ENCODE measurements around the gene ZP2.
"Not testable (repeated sequence)": the region's sequence is repeated elsewhere in the genome, so short reads cannot be mapped to it uniquely, and the experiment has no call there.

The ZP2 gene

DNA sequence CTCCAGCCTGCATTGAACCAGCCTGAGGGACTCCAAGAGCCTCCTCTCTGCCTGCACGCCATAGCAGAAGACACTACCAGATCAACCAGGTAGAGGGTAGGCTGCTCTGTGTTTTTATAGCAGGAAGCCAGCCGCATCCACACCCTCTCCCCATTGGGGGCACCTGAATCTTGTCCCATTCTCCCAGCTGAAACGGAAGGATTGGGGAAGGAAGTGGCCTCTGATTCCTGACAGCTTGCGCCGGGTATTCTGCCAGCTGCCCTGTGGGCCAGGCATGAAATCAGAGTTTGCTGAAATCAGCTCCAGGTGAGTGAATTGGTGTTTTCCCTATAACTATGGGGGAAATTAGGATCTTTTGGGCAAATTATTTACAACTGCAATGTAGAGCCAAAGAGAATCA lies at the start of gene ZP2:
ZP2 (minus strand) TSS at position 89 of the 400 bp plus-strand sequence; CDS start at position 62, 27 bp downstream.
- no peak within 1 kb of the TSS for H3K27ac ChIP-seq
- TF ChIP-seq ZFX (IDR thresholded peaks at IDR 0.05; ENCODE audit: borderline replicate concordance), result no peak
- TF ChIP-seq, protein P1, sequence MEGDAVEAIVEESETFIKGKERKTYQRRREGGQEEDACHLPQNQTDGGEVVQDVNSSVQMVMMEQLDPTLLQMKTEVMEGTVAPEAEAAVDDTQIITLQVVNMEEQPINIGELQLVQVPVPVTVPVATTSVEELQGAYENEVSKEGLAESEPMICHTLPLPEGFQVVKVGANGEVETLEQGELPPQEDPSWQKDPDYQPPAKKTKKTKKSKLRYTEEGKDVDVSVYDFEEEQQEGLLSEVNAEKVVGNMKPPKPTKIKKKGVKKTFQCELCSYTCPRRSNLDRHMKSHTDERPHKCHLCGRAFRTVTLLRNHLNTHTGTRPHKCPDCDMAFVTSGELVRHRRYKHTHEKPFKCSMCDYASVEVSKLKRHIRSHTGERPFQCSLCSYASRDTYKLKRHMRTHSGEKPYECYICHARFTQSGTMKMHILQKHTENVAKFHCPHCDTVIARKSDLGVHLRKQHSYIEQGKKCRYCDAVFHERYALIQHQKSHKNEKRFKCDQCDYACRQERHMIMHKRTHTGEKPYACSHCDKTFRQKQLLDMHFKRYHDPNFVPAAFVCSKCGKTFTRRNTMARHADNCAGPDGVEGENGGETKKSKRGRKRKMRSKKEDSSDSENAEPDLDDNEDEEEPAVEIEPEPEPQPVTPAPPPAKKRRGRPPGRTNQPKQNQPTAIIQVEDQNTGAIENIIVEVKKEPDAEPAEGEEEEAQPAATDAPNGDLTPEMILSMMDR (IDR thresholded peaks at IDR 0.05), result no peak

DNA sequence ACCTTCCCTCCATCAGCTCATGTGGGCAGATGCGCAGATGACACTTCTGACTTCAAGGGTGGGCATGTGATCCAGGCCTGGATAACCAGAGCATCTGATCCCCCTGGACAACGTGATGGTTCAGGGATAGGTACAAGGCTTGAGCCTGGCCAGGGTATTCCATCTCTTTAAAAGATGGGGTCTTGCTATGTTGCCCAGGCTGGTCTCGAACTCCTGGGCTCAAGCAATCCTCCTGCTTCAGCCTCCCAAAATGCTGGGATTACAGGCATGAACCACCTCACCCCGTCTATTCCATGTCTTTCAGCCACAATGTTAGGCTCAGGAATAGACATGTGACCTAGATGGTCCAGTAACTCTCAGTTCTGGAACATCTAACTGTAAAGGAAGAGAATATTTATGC lies 45.9 kb upstream of the ZP2 start:
- H3K27ac ChIP-seq, result no peak overlapping the region
- TF ChIP-seq ZFX (IDR thresholded peaks at IDR 0.05; ENCODE audit: borderline replicate concordance), result no peak
- TF ChIP-seq, protein P1 (IDR thresholded peaks at IDR 0.05), result no peak

DNA sequence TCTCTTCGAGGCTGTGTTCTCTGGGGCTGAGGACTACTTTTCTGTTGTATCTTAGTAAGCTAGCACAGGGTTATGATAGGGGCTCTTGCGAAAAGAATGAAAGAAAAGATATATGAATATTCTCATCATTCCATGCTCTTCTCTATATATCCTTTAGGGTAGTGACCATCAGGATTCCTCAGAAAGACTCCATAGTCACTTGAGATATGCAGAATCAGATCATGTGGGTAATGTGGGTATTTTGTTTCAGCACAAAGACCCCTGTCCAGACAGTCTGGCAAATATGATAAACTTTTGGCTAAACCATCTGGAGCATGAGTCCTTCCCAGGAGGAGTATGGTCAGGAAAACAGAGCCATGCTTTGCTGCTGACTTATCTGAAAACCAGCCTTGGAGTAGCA lies 45.3 kb upstream of the ZP2 start:
- TF ChIP-seq, protein P1 (IDR thresholded peaks at IDR 0.05), result no peak
- TF ChIP-seq ZFX (IDR thresholded peaks at IDR 0.05; ENCODE audit: borderline replicate concordance), result no peak
- no peak overlapping the region for H3K27ac ChIP-seq

DNA sequence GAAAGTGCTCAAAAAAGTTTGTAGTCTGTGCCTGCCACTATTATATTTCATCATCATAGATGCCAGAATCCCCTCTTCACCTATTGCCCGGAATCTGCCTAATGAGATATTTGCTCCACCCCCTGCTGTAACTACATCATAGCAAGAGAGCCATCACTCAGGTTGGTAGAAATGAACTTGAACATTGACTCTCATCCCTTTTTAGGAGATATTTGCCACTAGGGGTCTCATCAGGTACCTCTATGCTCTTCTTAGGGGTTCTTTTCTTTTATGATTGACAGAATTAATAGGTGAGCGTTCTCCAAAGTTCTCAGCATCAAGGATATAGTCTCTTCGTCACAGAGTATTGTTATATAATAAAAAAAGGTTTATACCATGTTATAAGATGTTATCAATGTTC lies 42.1 kb upstream of the ZP2 start:
- no peak for TF ChIP-seq ZFX (IDR thresholded peaks at IDR 0.05; ENCODE audit: borderline replicate concordance)
- TF ChIP-seq, protein P1 (IDR thresholded peaks at IDR 0.05), result no peak
- no peak overlapping the region for H3K27ac ChIP-seq

DNA sequence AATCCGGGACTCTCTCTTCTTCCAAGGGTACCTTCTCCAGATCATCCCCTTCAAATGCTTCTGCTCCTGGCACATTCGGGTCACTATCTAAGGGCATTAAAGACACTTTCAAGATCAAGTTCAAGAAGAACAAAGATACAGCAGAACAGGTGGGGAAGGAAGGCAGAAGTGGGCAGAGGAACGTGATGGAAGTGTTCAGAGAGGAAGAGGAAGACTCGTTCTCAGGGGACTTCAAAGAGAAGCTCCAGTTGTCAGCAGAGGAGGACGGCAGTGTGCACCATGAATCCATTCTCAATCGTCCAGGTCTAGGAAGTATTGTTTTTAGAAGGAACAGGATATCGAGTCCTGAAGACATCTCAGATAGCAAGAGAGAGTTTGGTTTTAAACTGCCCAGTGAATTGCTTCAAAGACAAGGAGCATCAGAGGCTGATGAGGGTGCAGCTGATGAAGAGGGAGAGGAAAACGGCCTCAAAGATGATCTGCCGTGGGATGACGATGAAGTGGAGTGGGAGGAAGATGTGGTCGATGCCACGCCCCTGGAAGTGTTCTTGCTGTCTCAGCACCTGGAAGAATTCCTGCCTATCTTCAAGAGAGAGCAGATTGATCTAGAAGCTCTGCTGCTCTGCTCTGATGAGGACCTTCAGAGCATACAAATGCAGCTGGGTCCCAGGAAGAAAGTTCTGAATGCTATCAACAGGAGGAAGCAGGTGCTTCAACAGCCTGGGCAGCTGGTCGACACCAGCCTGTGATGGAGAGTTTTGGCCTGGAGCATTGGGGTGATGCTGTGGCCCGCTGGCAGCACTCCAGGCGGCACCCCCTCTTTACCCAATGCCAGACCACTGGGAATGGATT lies 38.9 kb upstream of the ZP2 start:
- TF ChIP-seq, protein P1 (IDR thresholded peaks at IDR 0.05), result no peak
- no peak for TF ChIP-seq ZFX (IDR thresholded peaks at IDR 0.05; ENCODE audit: borderline replicate concordance)
- no peak overlapping the region for H3K27ac ChIP-seq

DNA sequence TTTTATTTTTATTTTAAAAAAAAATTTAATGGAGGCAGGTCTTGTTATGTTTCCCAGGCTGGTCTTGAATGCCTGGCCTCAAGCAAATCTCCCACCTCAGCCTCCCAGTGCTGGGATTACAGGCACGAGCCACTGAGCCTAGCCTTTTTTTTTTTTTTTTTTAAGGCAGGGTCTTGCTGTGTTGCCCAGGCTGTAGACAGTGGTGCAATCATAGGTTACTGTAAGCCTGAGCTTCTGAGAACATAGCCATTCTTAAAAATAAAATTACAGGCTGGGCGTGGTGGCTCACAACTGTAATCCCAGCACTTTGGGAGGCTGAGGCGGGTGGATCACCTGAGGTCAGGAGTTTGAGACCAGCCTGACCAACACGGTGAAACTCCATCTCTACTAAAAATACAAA lies 36.8 kb upstream of the ZP2 start:
- H3K27ac ChIP-seq, result not testable (repeated sequence)

DNA sequence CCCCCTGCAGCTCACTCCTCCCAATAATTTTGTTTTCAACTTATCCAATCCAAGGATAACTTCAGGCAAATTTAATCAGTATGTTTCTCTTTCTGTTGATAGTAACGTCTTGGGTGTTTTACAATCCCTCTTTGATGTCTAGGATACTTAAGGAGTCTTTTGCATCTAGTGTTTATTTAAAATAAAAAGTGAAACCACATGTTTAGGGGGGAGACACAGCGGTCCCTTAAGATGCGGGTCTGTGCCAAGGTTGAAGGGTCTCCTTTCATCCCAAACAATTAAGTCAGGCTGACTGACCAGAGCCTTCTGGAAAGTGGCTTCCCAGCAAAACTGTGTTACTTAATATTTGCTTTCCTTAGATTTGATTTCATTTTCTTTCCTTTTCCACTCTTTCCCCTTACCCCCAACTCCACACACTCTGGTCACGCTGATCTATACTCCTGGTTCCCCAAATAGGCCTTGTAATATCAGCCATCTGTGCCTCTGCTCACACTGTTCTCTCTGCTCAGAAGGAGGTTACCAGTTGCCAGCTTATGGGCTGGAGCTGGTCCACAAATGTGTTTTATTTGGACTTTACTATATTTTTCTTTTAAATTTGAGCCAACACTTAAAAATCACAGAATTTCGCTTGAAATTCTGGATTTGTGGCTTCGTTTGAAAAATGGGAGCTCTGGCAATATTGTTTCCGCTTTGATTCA lies 33.3 kb upstream of the ZP2 start:
- TF ChIP-seq ZFX (IDR thresholded peaks at IDR 0.05; ENCODE audit: borderline replicate concordance), result no peak
- TF ChIP-seq, protein P1 (IDR thresholded peaks at IDR 0.05), result no peak

More for the DNA sequence above, 33.3 kb upstream of the ZP2 start:
- H3K27ac ChIP-seq, result no peak overlapping the region
